Neural cell (in vitro differentiated cells): ENCODE data around the gene ACIN1.

Experiments
- CTCF ChIP-seq: fragments of 450-650 bp; IDR thresholded peaks from 2 replicates; pipeline ENCODE4 v1.5.1; 2014; ENCODE audit warnings: antibody characterized with exemption, mild to moderate bottlenecking, moderate library complexity; ENCODE audit not compliant: poor library complexity, severe bottlenecking
- EZH2 ChIP-seq: fragments of 200-600, 300-800 bp; shearing (Covaris generic), sonication (generic); IDR thresholded peaks from 2 replicates; pipeline ENCODE4 v1.6.1; 2014; ENCODE audit warnings: antibody characterized with exemption, low read length, borderline replicate concordance, mild to moderate bottlenecking; ENCODE audit not compliant: insufficient read depth, poor library complexity, severe bottlenecking
- POLR2AphosphoS5 ChIP-seq: IDR thresholded peaks from 2 replicates; pipeline ENCODE4 v1.6.1; 2012

- TF ChIP-seq POLR2AphosphoS5 (no peak), CTCF (no peak), EZH2 (no peak)
These were observed 44.9 kb upstream of the ACIN1 start for GRCh38 chr14:23139874-23140273.
